ENCODE data around the gene ZNF385B. TPM values are rescaled to one million over a fixed set of nuclear protein-coding genes. Genes with fewer than 3 reads are reported as not detected.

Gene ZNF385B
- total RNA-seq, 1 donor from 2014 or later: not detected

- H3K9me3 Mint-ChIP-seq: no peaks in the 10 kb centered on the region
- no peak for DNase-seq
- intact Hi-C loops (cut with micrococcal nuclease): no loop called here
- H3K27me3 Mint-ChIP-seq: no peaks in the 10 kb centered on the region
- H3K27ac Mint-ChIP-seq: no peak overlapping the region
- no peak overlapping the region for H3K4me3 Mint-ChIP-seq
- no peaks in the 10 kb centered on the region for H3K36me3 Mint-ChIP-seq (ENCODE audit: low read depth)
- no peaks in the 10 kb centered on the region for H3K4me1 Mint-ChIP-seq
Measured at GRCh38 chr2:179571252-179571651, 290.2 kb downstream of the ZNF385B start.

- H3K4me3 Mint-ChIP-seq: no peak overlapping the region
- no peaks in the 10 kb centered on the region for H3K9me3 Mint-ChIP-seq
- no peak for DNase-seq
- no peaks in the 10 kb centered on the region for H3K36me3 Mint-ChIP-seq (ENCODE audit: low read depth)
- no peaks in the 10 kb centered on the region for H3K4me1 Mint-ChIP-seq
- intact Hi-C loops (cut with micrococcal nuclease): no loop called here
- H3K27me3 Mint-ChIP-seq: no peaks in the 10 kb centered on the region
- H3K27ac Mint-ChIP-seq: no peak overlapping the region
Measured at GRCh38 chr2:179569831-179570233, 291.6 kb downstream of the ZNF385B start.

DNA sequence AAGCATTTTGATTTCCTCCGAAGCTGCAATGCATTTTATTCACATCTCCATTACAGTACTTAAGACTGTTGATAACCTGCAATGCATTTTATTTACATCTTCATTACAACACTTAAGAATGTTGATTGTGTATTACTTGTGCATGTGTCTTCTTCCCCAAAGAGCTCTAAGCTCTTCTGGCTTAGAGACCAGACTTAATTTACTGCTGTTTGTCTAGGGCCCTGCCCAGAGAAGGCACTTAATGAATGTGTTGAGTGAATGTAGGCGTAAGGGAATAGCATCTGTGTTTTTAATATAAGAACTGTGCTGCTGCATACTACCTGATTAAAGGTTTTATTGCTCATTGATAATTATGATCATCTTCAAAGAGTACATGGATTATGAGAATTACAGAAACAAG, 295.6 kb downstream of the ZNF385B start:
- H3K9me3 Mint-ChIP-seq: no peaks in the 10 kb centered on the region
- H3K36me3 Mint-ChIP-seq (ENCODE audit: low read depth): no peaks in the 10 kb centered on the region
- intact Hi-C loops (cut with micrococcal nuclease): no loop called here
- no peak overlapping the region for H3K4me3 Mint-ChIP-seq
- DNase-seq: no peak
- peaks cover 11% of the 10 kb centered on the region for H3K27me3 Mint-ChIP-seq
- no peaks in the 10 kb centered on the region for H3K4me1 Mint-ChIP-seq
- no peak overlapping the region for H3K27ac Mint-ChIP-seq

GRCh38 chr2:179562330-179562885, 299.0 kb downstream of the ZNF385B start:
- intact Hi-C loops (cut with micrococcal nuclease): no loop called here
- no peaks in the 10 kb centered on the region for H3K4me1 Mint-ChIP-seq
- no peak for DNase-seq
- H3K27me3 Mint-ChIP-seq: peaks cover 11% of the 10 kb centered on the region
- H3K4me3 Mint-ChIP-seq: no peak overlapping the region
- H3K27ac Mint-ChIP-seq: no peak overlapping the region
- no peaks in the 10 kb centered on the region for H3K36me3 Mint-ChIP-seq (ENCODE audit: low read depth)
- no peaks in the 10 kb centered on the region for H3K9me3 Mint-ChIP-seq

GRCh38 chr2:179561702-179562101, 299.7 kb downstream of the ZNF385B start:
- Mint-ChIP-seq H3K9me3 (no peaks in the 10 kb centered on the region), H3K4me1 (no peaks in the 10 kb centered on the region), H3K4me3 (no peak overlapping the region), H3K27ac (no peak overlapping the region), H3K36me3 (ENCODE audit: low read depth) (no peaks in the 10 kb centered on the region), H3K27me3 (peaks cover 11% of the 10 kb centered on the region)
- intact Hi-C loops (cut with micrococcal nuclease): no loop called here
- no peak for DNase-seq

DNA sequence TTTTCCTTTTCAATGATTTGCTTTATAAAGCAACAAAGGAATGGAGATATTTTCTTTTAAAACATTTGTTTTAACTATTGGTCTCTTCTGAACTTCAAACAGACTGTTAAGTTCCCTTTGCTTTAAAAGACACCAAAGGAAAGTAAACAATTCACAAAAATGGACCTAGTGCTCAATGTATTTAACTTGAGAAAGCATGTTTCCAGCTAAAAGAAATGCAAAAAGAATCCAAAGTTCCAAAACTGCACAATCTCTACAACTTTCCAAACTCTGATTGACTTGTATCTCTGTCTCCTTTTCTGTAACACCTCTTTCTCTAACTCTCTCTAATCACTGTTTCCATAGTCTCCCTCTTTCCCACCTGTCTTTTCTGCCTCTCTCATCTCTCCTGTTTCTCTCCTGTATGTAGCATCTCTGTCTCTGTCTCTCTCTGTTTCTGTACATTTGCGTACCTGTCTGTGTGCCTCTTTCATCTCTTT, 301.1 kb downstream of the ZNF385B start:
- no peaks in the 10 kb centered on the region for H3K9me3 Mint-ChIP-seq
- no peak overlapping the region for H3K27ac Mint-ChIP-seq
- intact Hi-C loops (cut with micrococcal nuclease): no loop called here
- H3K27me3 Mint-ChIP-seq: peaks cover 11% of the 10 kb centered on the region
- no peaks in the 10 kb centered on the region for H3K36me3 Mint-ChIP-seq (ENCODE audit: low read depth)
- DNase-seq: no peak
- H3K4me3 Mint-ChIP-seq: no peak overlapping the region
- no peaks in the 10 kb centered on the region for H3K4me1 Mint-ChIP-seq

GRCh38 chr2:179559108-179559806, 302.2 kb downstream of the ZNF385B start:
- Mint-ChIP-seq H3K9me3 (no peaks in the 10 kb centered on the region), H3K27ac (no peak overlapping the region), H3K27me3 (peaks cover 11% of the 10 kb centered on the region), H3K4me1 (no peaks in the 10 kb centered on the region), H3K4me3 (no peak overlapping the region), H3K36me3 (ENCODE audit: low read depth) (no peaks in the 10 kb centered on the region)
- no peak for DNase-seq
- intact Hi-C loops (cut with micrococcal nuclease): no loop called here

DNA sequence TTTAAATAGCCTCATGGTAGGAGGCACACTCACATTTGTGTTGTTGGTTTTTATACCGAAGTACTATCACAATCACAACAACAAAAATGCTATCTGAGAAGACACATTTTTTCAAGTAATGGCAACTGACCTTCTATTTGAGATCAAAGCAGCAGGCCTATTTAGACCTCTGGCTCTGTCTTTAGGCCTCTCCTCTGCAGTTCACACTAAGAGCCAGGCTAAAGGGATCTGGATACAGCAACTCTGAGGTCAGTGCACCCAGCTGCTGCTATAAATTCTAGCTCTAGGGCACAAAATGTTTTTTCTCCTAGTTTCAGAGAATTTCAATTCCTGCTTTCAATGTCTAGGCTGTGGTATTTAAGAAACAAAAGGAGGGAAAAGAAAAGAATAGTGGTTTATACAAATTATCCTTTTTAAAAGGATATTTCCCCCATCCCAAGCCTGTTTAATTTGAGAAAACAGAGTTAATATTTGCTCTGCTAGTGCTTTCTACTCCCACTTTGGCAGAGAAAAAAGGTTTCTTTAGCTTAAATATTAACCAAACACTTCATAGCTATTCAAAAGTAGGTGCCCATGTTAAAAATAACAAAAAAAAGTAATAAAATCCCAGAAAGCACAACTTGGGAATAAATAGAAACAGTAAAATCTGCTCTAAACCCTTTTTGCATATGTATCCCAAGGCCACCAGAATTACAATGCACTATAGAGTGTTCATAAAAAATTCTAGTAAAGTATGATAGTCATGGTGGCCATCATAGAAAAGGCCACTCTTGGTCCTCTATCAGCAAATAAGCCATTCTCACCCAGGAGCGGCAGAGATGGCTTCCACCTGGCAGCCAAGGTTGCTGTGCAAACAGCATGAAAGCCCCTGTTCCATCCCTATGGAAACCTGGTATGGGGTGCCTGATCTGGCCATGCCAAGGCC, 303.1 kb downstream of the ZNF385B start:
- H3K4me1 Mint-ChIP-seq: no peaks in the 10 kb centered on the region
- no peak overlapping the region for H3K4me3 Mint-ChIP-seq
- H3K27ac Mint-ChIP-seq: no peak overlapping the region
- H3K9me3 Mint-ChIP-seq: no peaks in the 10 kb centered on the region
- intact Hi-C loops (cut with micrococcal nuclease): no loop called here
- peaks cover 11% of the 10 kb centered on the region for H3K27me3 Mint-ChIP-seq
- H3K36me3 Mint-ChIP-seq (ENCODE audit: low read depth): no peaks in the 10 kb centered on the region
- no peak for DNase-seq

DNA sequence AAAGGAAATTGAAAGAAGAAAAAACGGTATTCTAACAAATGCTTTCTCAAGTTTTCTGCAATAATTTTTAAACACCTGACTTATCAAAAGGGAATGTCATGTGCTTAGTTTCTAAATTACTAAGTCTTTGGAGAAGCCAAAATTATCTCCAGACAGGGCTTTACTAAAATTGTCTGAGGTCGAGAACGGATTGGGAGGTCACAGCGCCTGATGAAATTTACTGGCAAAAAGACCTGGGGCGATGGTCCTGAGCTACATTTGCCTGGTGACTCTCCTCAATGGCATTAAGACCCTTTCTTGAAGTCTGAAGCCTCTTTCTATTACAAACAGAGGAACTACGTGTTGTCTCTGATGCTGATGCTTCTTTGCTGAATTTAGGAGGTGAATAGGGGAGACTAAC, 305.0 kb downstream of the ZNF385B start:
- peaks cover 3% of the 10 kb centered on the region for H3K27me3 Mint-ChIP-seq

GRCh38 chr2:179555691-179556283, 305.6 kb downstream of the ZNF385B start:
- Mint-ChIP-seq H3K27me3 (no peaks in the 10 kb centered on the region), H3K27ac (no peak overlapping the region), H3K4me3 (no peak overlapping the region), H3K9me3 (no peaks in the 10 kb centered on the region), H3K36me3 (ENCODE audit: low read depth) (no peaks in the 10 kb centered on the region), H3K4me1 (no peaks in the 10 kb centered on the region)
- intact Hi-C loops (cut with micrococcal nuclease): no loop called here
- DNase-seq: no peak

More for the DNA sequence above, 305.0 kb downstream of the ZNF385B start:
- intact Hi-C loops (cut with micrococcal nuclease): no loop called here
- no peak for DNase-seq
- no peaks in the 10 kb centered on the region for H3K9me3 Mint-ChIP-seq
- H3K4me3 Mint-ChIP-seq: no peak overlapping the region
- H3K27ac Mint-ChIP-seq: no peak overlapping the region
- H3K36me3 Mint-ChIP-seq (ENCODE audit: low read depth): no peaks in the 10 kb centered on the region
- no peaks in the 10 kb centered on the region for H3K4me1 Mint-ChIP-seq

DNA sequence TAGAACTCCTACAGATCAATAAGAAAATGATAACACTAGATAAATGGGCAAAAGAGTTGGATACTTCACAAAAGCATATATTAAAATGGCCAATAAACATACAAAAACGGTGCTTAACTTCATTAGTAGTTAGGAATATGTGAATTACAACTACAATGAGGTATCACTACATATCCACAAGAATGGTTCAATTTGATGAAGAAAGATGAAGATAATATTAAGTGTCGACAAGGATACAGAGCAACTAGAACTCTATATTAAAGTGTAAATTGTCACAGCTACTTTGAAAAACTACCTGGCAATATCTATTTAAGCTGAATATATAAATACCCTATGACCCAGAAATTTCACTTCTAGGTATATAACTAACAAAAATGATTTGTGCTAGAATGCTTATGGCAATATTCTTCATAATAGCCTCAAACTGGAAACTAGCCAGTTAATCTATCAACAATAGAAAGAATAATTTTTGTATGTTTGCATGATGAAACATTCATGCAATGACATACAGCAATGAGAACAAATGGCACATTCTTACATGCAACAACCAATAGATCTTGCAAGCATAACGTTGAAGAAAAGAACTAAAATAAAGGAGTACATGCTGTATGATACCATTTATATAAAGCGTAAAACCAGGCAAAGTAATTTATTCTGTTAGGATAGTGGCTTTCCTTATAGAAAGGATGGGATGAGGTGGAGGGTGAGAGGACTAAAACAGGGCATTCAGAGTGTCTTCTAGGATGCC, 306.6 kb downstream of the ZNF385B start:
- H3K9me3 Mint-ChIP-seq: no peaks in the 10 kb centered on the region
- intact Hi-C loops (cut with micrococcal nuclease): no loop called here
- DNase-seq: no peak
- H3K27me3 Mint-ChIP-seq: no peaks in the 10 kb centered on the region
- no peaks in the 10 kb centered on the region for H3K36me3 Mint-ChIP-seq (ENCODE audit: low read depth)
- no peak overlapping the region for H3K4me3 Mint-ChIP-seq
- no peaks in the 10 kb centered on the region for H3K4me1 Mint-ChIP-seq
- no peak overlapping the region for H3K27ac Mint-ChIP-seq

GRCh38 chr2:179553382-179553781, 308.0 kb downstream of the ZNF385B start:
- Mint-ChIP-seq H3K4me1 (no peaks in the 10 kb centered on the region), H3K9me3 (no peaks in the 10 kb centered on the region), H3K4me3 (no peak overlapping the region), H3K36me3 (ENCODE audit: low read depth) (no peaks in the 10 kb centered on the region), H3K27ac (no peak overlapping the region), H3K27me3 (no peaks in the 10 kb centered on the region)
- intact Hi-C loops (cut with micrococcal nuclease): no loop called here
- DNase-seq: no peak

DNA sequence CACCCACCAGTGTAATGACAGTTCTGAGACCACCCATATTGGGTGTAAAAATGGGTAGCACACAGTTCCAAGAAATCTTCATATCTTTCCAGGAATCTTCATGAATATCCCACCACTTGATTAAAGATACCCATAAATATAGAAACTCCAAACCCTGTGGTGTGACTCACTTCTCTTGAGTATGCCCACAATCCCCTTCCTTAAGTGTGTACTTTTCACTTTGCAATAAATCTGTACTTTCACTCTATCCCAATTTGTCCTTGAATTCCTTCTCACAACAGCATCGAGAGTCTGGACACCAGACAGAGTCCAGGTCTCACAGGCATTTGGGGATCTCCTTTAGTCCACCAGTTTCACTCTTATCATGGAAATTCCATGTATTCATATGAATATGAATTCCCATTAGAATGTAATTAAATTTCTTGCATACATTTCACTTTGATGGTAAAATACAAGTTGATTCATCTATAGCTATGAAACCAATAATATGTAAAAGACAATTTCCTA, 309.8 kb downstream of the ZNF385B start:
- no peaks in the 10 kb centered on the region for H3K36me3 Mint-ChIP-seq (ENCODE audit: low read depth)

More for the DNA sequence above, 309.8 kb downstream of the ZNF385B start:
- no peaks in the 10 kb centered on the region for H3K9me3 Mint-ChIP-seq
- intact Hi-C loops (cut with micrococcal nuclease): no loop called here
- H3K27ac Mint-ChIP-seq: no peak overlapping the region
- H3K4me1 Mint-ChIP-seq: no peaks in the 10 kb centered on the region
- no peak for DNase-seq
- no peak overlapping the region for H3K4me3 Mint-ChIP-seq
- H3K27me3 Mint-ChIP-seq: no peaks in the 10 kb centered on the region

Data from activated CD4-positive, alpha-beta T cell treated with anti-CD3 and anti-CD28 coated beads, Interleukin-2, amount 10 ng/mL, durations not matched to agents 24 days and 14 days (primary cell).